ENCODE results near the gene RHOV.

The RHOV gene

GRCh38 chr15:40859206-40859851 is 14.7 kb downstream of the RHOV start:
- TF ChIP-seq, protein P1, sequence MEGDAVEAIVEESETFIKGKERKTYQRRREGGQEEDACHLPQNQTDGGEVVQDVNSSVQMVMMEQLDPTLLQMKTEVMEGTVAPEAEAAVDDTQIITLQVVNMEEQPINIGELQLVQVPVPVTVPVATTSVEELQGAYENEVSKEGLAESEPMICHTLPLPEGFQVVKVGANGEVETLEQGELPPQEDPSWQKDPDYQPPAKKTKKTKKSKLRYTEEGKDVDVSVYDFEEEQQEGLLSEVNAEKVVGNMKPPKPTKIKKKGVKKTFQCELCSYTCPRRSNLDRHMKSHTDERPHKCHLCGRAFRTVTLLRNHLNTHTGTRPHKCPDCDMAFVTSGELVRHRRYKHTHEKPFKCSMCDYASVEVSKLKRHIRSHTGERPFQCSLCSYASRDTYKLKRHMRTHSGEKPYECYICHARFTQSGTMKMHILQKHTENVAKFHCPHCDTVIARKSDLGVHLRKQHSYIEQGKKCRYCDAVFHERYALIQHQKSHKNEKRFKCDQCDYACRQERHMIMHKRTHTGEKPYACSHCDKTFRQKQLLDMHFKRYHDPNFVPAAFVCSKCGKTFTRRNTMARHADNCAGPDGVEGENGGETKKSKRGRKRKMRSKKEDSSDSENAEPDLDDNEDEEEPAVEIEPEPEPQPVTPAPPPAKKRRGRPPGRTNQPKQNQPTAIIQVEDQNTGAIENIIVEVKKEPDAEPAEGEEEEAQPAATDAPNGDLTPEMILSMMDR (IDR thresholded peaks at IDR 0.05; ENCODE audit: borderline replicate concordance, insufficient read depth, low read depth, low read length): peak; percentile 92
- H3K4me3 ChIP-seq (ENCODE audit: low read depth, low read length): no peak overlapping the region

DNA sequence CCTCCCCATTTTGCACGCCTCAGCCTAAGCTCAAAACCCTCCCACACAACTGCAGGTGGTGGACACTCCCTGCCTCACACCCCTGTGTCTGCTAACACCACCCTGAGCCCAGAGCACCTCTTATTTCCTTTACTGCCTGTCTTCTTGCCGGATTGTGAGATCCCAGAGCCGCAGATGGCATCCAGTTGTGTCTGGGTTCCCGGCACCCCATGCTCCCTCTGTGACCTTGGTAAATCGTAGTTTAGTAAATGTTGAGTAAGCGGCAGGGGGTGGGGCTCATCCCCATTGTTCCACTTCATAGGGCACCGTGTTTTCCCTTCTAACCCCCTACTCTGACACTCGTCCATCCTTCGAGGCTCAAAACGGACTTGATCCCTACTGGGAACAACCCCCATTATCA is 15.3 kb downstream of the RHOV start:
- TF ChIP-seq, protein P1 (IDR thresholded peaks at IDR 0.05; ENCODE audit: borderline replicate concordance, insufficient read depth, low read depth, low read length): no peak
- H3K4me3 ChIP-seq (ENCODE audit: low read depth, low read length): no peak overlapping the region

- no peak overlapping the region for H3K4me3 ChIP-seq (ENCODE audit: low read depth, low read length)
- TF ChIP-seq, protein P1 (IDR thresholded peaks at IDR 0.05; ENCODE audit: borderline replicate concordance, insufficient read depth, low read depth, low read length): peak; percentile 99
Measured at GRCh38 chr15:40857601-40858341, 16.3 kb downstream of the RHOV start.

GRCh38 chr15:40856746-40857145 is 17.3 kb downstream of the RHOV start:
- TF ChIP-seq, protein P1 (IDR thresholded peaks at IDR 0.05; ENCODE audit: borderline replicate concordance, insufficient read depth, low read depth, low read length): no peak
- no peak overlapping the region for H3K4me3 ChIP-seq (ENCODE audit: low read depth, low read length)

DNA sequence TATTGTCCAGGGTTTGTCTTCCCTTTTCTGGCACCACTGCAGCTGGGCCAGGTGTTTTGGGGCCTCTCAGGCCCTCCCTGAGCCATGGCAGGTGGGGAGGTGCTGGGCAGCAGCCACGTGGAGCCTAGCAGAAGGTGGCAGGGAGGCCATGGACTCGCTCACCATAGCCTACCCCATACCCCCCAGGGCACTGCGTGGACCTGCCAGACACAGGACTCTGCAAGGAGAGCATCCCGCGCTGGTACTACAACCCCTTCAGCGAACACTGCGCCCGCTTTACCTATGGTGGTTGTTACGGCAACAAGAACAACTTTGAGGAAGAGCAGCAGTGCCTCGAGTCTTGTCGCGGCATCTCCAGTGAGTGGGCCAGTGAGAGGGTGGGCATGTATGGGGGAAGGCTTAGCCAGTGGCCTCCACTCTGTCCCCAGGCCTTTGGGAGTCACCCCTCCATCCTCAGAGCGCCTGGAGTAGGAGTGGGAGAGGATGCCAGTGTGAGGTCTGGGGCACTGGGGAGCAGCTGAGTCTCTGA is 18.3 kb downstream of the RHOV start:
- H3K4me3 ChIP-seq (ENCODE audit: low read depth, low read length): no peak overlapping the region
- TF ChIP-seq, protein P1 (IDR thresholded peaks at IDR 0.05; ENCODE audit: borderline replicate concordance, insufficient read depth, low read depth, low read length): no peak

- H3K4me3 ChIP-seq (ENCODE audit: low read depth, low read length): no peak overlapping the region
- TF ChIP-seq, protein P1 (IDR thresholded peaks at IDR 0.05; ENCODE audit: borderline replicate concordance, insufficient read depth, low read depth, low read length): no peak
Measured at GRCh38 chr15:40854161-40854560, 19.9 kb downstream of the RHOV start.
